ENCODE measurements around the gene LIX1. TPM values are rescaled to one million over a fixed set of nuclear protein-coding genes. Genes with fewer than 3 reads are reported as not detected.

The LIX1 gene
- total and polyA plus RNA-seq, 12 donors: 0.01 TPM; not detected in 11

GRCh38 chr5:97157689-97158088 lies 15.3 kb upstream of the LIX1 start:
- no peak for DNase-seq
- peaks cover 0 to 26% (median 8%) of the 10 kb centered on the region in 11 donors for H3K9me3 ChIP-seq
- intact Hi-C loops (cut with DNase I): loop anchor here in 1 of 10 donors (10.0 kb wide), 1 partner anchor 543 kb away; no protein-coding TSS in a partner anchor
- H3K36me3 ChIP-seq: peaks cover 0 to 32% (median 17%) of the 10 kb centered on the region in 9 donors
- TF ChIP-seq CTCF (IDR thresholded peaks at IDR 0.05): no peak
- no peaks in the 10 kb centered on the region for H3K27me3 ChIP-seq
- H3K4me3 ChIP-seq: no peak overlapping the region
- H3K27ac ChIP-seq: no peak overlapping the region
- WGBS, 2 donors: 95 to 97% methylated on average over 2 of the region's 2 CpGs
- ATAC-seq: no peak
- peaks cover 0 to under 1% (median 0%) of the 10 kb centered on the region in 9 donors for H3K4me1 ChIP-seq

DNA sequence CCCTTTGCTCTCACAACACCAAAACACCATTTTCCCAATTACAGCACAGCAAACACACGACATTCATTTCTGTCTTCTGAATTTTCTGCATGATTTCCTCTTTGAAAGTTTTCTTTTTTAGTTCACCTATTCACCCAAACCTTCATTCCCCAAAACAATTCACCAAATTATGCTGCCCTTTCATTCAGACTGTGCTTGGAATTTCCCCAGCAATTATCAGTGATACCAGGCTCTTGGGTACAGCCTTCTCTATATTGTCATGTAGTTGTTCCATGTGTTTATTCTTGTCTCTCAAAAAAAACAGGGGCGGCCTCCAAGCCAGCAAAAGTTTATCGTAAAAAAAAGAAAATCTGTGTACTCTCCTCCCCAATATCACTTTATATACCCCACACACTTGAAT lies 9.0 kb upstream of the LIX1 start:
- intact Hi-C loops (cut with DNase I): loop anchor here in 1 of 10 donors (10.0 kb wide), 1 partner anchor 537 kb away; no protein-coding TSS in a partner anchor
- ATAC-seq (no peak), DNase-seq (no peak)
- Histone ChIP-seq H3K27me3 (no peaks in the 10 kb centered on the region), H3K9me3 (peaks cover 0 to 3% (median 0%) of the 10 kb centered on the region in 11 donors), H3K36me3 (no peaks in the 10 kb centered on the region), H3K27ac (no peak overlapping the region), H3K4me3 (no peak overlapping the region), H3K4me1 (no peaks in the 10 kb centered on the region)
- no peak for TF ChIP-seq CTCF (IDR thresholded peaks at IDR 0.05)
- WGBS, 2 donors: 83 to 95% methylated on average over 3 of the region's 3 CpGs

DNA sequence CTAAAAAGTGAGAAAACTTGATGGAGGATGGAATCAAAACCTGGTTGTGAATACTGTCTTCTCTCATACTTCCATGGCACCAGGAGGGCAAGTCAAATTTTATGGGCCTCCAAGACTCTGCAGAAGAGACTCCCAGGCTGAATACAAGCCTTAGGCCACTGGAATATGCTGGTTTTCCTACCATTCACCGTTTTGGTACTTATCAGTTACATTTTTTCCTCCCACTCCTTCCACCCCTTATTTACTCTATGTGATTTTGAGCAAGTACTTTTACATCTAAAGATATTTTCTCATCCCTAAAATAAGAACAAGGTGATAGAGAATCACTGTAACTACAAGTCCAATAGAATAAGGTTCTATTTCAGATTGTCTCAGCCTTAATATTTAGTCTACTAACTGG lies 8.0 kb upstream of the LIX1 start:
- ATAC-seq (no peak), DNase-seq (no peak)
- TF ChIP-seq CTCF (IDR thresholded peaks at IDR 0.05): no peak
- intact Hi-C loops (cut with DNase I): loop anchor here in 1 of 10 donors (10.0 kb wide), 1 partner anchor 536 kb away; no protein-coding TSS in a partner anchor
- Histone ChIP-seq H3K4me1 (no peaks in the 10 kb centered on the region), H3K27ac (no peak overlapping the region), H3K27me3 (no peaks in the 10 kb centered on the region), H3K4me3 (no peak overlapping the region), H3K9me3 (no peaks in the 10 kb centered on the region), H3K36me3 (no peaks in the 10 kb centered on the region)
- WGBS, 2 donors: 50 to 79% methylated on average over 1 of the region's 1 CpG

GRCh38 chr5:97149709-97150108 lies 7.3 kb upstream of the LIX1 start:
- H3K27ac ChIP-seq: no peak overlapping the region
- H3K36me3 ChIP-seq: no peaks in the 10 kb centered on the region
- no peak for TF ChIP-seq CTCF (IDR thresholded peaks at IDR 0.05)
- 91 to 95% methylated on average over 2 of the region's 2 CpGs for WGBS, 2 donors
- no peaks in the 10 kb centered on the region for H3K9me3 ChIP-seq
- no peak for DNase-seq
- intact Hi-C loops (cut with DNase I): loop anchor here in 5 of 10 donors (10.0 kb wide), 6 partner anchors 105 to 535 kb away; no protein-coding TSS in a partner anchor
- no peak for ATAC-seq
- H3K4me3 ChIP-seq: no peak overlapping the region
- no peaks in the 10 kb centered on the region for H3K27me3 ChIP-seq
- H3K4me1 ChIP-seq: no peaks in the 10 kb centered on the region
